ENCODE results near the gene CGAS. TPM values are rescaled to one million over a fixed set of nuclear protein-coding genes. Genes with fewer than 3 reads are reported as not detected.

Gene CGAS
- total RNA-seq, 2 experiments from 2014 or later: 11.0 to 11.9 TPM

DNA sequence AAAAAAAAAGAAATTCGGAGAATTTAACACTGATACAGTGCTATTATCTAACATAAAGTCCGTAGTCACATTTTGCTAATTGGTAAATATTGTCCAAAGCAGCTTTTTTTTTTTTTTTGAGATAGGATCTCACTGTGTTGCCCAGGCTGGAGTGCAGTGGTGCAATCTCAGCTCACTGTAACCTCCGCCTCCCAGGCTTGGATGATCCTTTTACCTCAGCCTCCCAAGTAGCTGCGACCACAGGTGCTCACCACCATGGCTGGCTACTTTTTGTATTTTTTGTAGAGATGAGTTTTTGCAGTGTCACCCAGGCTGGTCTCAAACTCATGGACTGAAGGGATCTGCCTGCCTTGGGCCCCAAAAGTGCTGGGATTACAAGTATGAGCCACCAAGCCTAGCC, 25.3 kb upstream of the CGAS start:
- ChIA-PET CTCF (no interaction called here), POLR2A (interaction anchor here (1.1 kb wide), 1 partner anchor 16 kb away, joined by 4 read pairs; the partner anchor contains the start of gene MTO1)
- Mint-ChIP-seq H3K4me3 (no peak overlapping the region), H3K27ac (no peak overlapping the region), H3K27me3 (no peaks in the 10 kb centered on the region), H3K4me1 (ENCODE audit: low read depth) (peaks cover 8% of the 10 kb centered on the region), H3K9me3 (no peaks in the 10 kb centered on the region), H3K36me3 (ENCODE audit: low read depth) (peaks cover 69% of the 10 kb centered on the region)
- Histone ChIP-seq H3K9me3 (ENCODE audit: control insufficient read depth in 1 of 2, insufficient read depth in 1 of 2, low read length in 2 of 2) (no peaks in the 10 kb centered on the region), H3K4me1 (ENCODE audit: insufficient read depth, low read length) (no peaks in the 10 kb centered on the region), H3K36me3 (ENCODE audit: insufficient read depth, low read length) (peaks cover 90% of the 10 kb centered on the region), H3K4me3 (ENCODE audit: low read length) (no peak overlapping the region), H3K27ac (ENCODE audit: low read depth in 1 of 2, low read length in 2 of 2) (no peak overlapping the region), H3K27me3 (ENCODE audit: control insufficient read depth in 1 of 2, insufficient read depth in 2 of 2, low read length in 2 of 2) (no peaks in the 10 kb centered on the region)
- DNase-seq: no peak
- no peak for ATAC-seq (ENCODE audit: poor library complexity)
- intact Hi-C loops (cut with DNase I, micrococcal nuclease): no loop called here
- TF ChIP-seq, protein P1, sequence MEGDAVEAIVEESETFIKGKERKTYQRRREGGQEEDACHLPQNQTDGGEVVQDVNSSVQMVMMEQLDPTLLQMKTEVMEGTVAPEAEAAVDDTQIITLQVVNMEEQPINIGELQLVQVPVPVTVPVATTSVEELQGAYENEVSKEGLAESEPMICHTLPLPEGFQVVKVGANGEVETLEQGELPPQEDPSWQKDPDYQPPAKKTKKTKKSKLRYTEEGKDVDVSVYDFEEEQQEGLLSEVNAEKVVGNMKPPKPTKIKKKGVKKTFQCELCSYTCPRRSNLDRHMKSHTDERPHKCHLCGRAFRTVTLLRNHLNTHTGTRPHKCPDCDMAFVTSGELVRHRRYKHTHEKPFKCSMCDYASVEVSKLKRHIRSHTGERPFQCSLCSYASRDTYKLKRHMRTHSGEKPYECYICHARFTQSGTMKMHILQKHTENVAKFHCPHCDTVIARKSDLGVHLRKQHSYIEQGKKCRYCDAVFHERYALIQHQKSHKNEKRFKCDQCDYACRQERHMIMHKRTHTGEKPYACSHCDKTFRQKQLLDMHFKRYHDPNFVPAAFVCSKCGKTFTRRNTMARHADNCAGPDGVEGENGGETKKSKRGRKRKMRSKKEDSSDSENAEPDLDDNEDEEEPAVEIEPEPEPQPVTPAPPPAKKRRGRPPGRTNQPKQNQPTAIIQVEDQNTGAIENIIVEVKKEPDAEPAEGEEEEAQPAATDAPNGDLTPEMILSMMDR (IDR thresholded peaks at IDR 0.05): no peak

DNA sequence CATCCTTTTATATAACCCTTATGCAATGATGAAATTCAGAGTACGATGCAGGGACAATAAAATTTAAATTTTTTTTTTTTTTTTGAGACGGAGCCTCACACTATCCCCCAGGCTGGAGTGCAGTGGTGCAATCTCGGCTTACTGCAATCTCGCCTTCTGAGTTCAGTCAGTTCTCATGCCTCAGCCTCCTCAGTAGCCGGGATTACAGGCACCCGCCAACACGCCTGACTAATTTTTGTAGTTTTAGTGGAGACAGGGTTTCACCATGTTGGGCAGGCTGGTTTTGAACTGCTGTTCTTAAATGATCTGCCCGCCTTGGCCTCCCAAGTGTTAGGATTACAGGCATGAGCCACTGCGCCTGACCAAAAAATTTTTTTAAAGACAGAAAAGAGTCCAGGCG, 24.6 kb upstream of the CGAS start:
- Histone ChIP-seq H3K27ac (ENCODE audit: low read depth in 1 of 2, low read length in 2 of 2) (no peak overlapping the region), H3K27me3 (ENCODE audit: control insufficient read depth in 1 of 2, insufficient read depth in 2 of 2, low read length in 2 of 2) (no peaks in the 10 kb centered on the region), H3K4me3 (ENCODE audit: low read length) (no peak overlapping the region), H3K9me3 (ENCODE audit: control insufficient read depth in 1 of 2, insufficient read depth in 1 of 2, low read length in 2 of 2) (no peaks in the 10 kb centered on the region), H3K36me3 (ENCODE audit: insufficient read depth, low read length) (peaks cover 90% of the 10 kb centered on the region), H3K4me1 (ENCODE audit: insufficient read depth, low read length) (no peaks in the 10 kb centered on the region)
- DNase-seq: no peak
- ChIA-PET CTCF (no interaction called here), POLR2A (interaction anchor here (1.1 kb wide), 1 partner anchor 15 kb away, joined by 4 read pairs; the partner anchor contains the start of gene MTO1)
- TF ChIP-seq, protein P1 (IDR thresholded peaks at IDR 0.05): no peak
- intact Hi-C loops (cut with DNase I, micrococcal nuclease): no loop called here
- Mint-ChIP-seq H3K27ac (no peak overlapping the region), H3K27me3 (no peaks in the 10 kb centered on the region), H3K36me3 (ENCODE audit: low read depth) (peaks cover 69% of the 10 kb centered on the region), H3K4me1 (ENCODE audit: low read depth) (peaks cover 8% of the 10 kb centered on the region), H3K9me3 (no peaks in the 10 kb centered on the region), H3K4me3 (no peak overlapping the region)
- no peak for ATAC-seq (ENCODE audit: poor library complexity)

DNA sequence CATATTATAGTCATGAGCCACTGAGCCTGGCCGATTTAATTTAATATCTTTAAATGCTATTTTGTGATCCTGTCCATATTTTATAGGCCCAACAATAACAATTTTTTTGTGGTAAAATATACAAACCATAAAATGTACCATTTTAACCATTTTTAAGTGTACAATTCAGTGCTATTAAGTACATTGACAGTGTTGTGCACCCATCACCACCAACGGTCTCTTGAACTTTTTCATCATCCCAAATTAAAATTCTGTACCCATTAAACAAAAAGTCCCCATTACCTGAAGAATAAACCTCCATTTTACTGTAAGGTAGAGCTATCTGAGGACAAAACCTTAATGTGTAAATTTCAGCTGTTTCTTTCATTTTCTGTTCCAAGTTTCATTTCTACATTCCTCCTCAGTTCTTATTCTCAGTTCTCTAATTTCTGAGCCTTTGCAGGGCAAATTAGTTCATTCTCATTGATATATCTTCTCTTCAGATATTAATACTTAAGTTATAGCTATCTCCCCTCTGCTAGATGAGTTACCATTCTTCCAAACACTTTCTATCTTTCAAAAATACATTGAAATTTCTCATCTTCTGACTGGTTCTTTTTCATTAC, 19.7 kb upstream of the CGAS start:
- H3K36me3 Mint-ChIP-seq (ENCODE audit: low read depth): peaks cover 72% of the 10 kb centered on the region
- Histone ChIP-seq H3K36me3 (ENCODE audit: insufficient read depth, low read length) (peaks cover 89% of the 10 kb centered on the region), H3K4me3 (ENCODE audit: low read length) (no peak overlapping the region), H3K27ac (ENCODE audit: low read depth in 1 of 2, low read length in 2 of 2) (no peak overlapping the region), H3K27me3 (ENCODE audit: control insufficient read depth in 1 of 2, insufficient read depth in 2 of 2, low read length in 2 of 2) (no peaks in the 10 kb centered on the region), H3K4me1 (ENCODE audit: insufficient read depth, low read length) (peaks cover 8% of the 10 kb centered on the region), H3K9me3 (ENCODE audit: control insufficient read depth in 1 of 2, insufficient read depth in 1 of 2, low read length in 2 of 2) (no peaks in the 10 kb centered on the region)
- ChIA-PET POLR2A (interaction anchor here (2.7 kb wide), 1 partner anchor 10 kb away, joined by 19 read pairs; the partner anchor contains the start of gene MTO1), CTCF (interaction anchor here (0.6 kb wide), 1 partner anchor 13 kb away, joined by 4 read pairs; no protein-coding TSS in a partner anchor)
- TF ChIP-seq, protein P1 (IDR thresholded peaks at IDR 0.05): no peak
- H3K4me3 Mint-ChIP-seq: no peak overlapping the region
- no peak overlapping the region for H3K27ac Mint-ChIP-seq
- ATAC-seq (ENCODE audit: poor library complexity): no peak
- H3K4me1 Mint-ChIP-seq (ENCODE audit: low read depth): peaks cover 9% of the 10 kb centered on the region
- no peaks in the 10 kb centered on the region for H3K27me3 Mint-ChIP-seq
- peak in 1 of 14 experiments; percentile 16 for DNase-seq
- H3K9me3 Mint-ChIP-seq: no peaks in the 10 kb centered on the region
- intact Hi-C loops (cut with DNase I, micrococcal nuclease): no loop called here
